ENCODE measurements around the gene SECTM1.
A peak's percentile ranks its signal among the peaks of the same experiment; 100 is the strongest.

Gene SECTM1

DNA sequence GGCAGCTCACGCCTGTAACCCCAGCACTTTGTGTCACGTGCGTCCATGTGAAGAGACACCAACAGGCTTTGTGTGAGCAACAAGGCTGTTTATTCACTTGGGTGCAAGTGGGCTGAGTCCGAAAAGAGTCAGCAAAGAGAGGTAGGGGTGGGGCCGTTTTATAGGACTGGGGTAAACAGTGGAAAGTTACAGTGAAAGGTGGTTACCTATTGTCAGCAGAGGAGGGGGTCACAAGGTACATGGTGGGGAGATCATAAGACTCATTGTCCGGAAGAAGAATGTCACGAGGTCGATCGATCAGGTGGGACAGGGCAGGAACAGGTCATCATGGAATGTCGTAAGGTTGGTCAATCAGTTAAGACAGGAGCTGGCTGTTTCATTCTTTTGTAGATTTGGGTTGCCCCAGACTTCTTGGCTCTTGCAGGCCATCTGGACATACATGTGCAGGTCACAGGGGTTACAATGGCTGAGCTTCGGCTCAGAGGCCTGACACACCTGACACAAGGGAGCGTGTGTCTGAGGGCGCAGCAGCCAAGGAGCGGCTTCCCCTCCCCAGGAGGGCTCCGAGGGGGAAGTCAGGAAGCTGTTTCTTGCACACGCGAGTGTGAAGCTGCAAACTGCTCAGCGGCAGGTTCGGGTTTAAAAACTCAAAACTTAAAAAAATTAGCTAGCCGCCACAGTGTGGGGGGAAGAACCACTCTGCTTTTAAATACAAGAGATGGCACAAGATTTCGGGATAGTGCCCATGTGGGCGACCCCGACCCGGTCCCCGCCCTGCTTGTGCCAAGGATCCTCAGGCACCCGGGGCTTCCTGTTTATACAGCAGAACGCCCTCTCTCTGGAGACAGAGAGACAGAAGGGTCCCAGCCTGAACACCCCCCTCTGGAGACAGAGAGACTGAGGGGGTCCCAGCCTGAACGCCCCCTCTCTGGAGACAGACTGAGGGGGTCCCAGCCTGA is 13.1 kb upstream of the SECTM1 start:
- DNase-seq: no peak

DNA sequence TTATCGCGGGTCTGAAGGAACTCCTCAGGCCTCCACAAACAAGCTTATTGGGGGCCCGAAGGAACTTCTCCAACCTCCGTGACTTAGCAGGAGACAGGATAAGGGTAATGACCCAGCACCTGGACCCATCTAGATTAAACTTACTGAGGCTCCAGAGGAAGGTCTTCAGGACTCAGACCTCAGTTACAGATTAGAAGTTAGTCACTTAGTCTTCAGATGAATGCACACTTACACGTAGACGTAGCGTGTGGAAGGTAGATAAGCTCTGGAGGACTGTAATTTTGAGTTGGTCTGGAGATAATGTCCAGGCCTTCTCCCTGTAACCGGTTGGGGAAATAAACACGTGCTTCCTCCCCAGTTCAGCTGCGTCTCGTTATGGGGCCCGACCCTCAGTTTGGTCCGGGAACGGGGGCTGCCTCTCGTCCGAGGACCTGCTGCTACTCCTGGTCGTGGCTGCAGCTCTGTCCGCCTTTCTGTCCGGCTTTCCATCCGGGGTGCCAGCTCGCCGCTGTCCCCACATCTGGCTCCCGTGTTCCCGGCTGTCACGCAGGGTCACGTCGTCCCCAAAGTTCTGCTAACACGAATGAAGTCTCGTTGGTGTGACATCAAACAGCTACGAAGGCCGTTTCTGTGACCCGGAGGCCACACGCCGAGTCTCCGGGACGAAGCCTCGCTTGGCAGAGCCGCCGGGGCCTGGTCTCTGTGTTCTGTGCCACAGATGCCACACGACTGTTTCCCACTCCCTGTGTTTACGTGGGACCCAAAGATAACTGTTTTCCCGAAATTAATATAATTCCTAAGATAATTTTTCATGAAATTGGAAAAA is 11.8 kb upstream of the SECTM1 start:
- no peak for DNase-seq

DNA sequence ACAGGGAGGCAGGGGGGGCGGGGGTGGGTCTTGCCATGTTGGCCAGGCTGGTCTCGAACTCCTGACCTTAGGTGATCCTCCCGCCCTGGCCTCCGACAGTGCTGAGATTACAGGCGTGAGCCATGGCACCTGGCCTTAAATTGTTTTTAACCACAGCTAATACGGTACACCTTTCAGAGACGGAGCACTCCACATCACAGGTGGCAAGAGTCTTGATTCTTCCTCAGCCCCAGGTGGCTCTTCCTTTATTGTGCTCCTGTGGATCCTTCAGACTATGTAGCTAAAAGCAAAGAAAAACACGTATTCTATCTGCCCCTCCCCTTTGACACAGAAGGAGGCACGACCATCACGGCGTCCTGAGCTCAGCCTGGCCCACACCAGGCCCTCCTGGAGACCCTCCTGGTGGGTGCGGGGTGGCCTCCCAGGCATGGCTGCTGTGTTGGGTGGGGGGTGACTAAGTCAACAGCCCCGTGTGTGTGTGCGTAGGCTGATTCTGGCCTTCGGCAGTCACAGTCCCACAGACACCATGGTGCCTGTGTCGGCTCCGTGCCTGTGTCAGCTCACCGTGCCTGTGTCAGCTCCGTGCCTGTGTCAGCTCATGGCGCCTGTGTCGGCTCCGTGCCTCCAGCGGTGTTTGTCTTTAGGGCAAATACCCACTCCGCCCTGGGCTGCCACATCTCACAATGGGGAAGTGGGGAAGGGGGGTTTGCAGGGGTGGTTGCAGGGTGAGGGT is 10.8 kb upstream of the SECTM1 start:
- DNase-seq: no peak

DNA sequence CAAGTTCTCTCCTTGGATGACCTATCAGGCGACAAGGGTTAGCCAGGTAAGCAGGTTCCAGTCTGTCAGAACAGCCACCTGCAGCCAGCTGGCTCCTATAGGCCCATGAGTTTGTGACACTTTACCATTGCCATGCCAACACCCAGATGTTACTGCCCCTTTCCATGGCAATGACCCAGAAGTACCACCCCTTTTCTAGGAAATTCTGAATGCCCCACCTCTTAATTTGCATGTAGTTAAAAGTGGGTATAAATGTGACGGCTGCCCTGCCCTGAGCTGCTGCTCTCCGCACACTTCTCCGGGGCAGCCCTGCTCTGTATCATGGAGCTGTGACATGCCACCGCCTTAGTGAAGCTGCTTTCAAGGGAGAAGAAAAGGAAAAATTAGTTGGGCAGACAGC is 10.0 kb upstream of the SECTM1 start:
- DNase-seq: no peak

DNA sequence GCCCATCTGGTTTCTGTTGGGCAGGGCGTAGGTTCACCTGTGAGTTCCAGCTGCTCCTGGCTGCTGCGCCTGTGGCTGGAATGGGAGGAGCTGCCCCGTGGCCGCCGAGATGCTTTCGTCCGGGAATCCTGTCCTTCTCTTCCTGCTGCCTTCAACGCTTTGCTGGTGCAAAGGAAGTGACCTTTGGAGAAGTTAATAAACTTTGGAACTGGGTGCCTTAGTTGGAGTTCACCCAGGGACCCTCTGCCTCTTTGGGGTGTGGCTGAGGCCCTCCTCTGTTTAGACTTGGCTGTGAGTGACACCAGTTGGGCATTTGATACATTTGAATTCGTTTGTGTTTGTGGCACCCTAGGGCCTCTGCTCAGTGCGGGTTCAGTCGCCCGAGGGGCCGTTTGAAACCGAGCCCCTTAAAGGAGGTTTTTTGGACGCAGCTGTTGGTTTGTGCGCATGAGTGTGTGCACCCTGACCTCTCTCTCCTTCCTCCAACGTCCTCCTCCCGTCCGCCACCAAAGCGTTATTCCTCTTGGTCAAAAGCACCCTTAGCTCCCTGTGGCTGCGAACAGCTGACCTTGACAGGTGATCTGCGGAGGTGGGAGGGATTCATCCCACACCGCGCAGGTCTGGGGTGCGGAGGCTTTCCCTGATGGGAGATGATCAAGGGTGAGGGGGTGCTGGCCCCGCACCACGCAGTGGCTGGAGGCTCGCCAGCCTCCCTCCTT is 9.0 kb upstream of the SECTM1 start:
- no peak for DNase-seq

DNA sequence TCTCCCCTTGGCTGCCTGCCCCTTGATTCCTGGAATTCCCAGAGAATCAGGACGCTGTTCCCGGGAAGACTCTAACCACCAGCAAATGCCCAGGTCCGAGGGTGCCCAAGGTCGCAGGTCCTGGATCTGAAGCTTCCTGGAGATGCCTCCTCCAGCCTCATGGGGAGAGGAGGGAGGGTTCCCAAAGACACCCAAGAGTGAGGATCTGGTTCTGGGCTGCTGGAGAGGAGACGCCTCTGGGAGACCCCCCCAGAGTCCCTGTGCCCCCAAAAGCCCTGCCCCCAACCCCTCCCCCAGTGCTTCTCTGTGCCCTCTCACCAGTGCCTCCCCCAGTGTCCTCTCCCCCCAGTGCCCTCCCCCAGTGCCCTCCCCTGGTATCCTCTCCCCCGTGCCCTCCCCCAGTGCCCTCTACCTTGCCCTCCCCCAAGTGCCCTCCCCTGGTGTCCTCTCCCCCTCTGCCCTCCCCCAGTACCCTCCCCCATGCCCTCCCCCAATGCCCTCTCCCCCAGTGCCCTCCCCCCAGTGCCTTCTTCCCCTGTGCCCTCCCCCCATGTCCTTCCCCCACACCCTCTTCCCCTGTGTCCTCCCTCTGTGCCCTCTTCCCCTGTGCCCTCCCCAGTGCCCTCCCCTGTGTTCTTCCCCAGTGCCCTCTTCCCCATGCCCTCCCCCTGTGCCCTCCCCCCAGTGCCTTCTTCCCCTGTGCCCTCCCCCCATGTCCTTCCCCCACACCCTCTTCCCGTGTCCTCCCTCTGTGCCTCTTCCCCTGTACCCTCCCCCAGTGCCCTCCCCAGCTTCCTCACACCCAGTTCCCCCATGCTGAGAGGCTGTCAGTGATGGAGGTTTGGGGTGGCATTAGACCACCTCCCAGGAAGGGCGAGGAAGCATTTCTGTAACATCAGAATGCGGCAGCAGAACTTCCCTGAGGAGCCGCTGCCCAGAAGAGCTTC is 6.3 kb upstream of the SECTM1 start:
- DNase-seq: no peak

DNA sequence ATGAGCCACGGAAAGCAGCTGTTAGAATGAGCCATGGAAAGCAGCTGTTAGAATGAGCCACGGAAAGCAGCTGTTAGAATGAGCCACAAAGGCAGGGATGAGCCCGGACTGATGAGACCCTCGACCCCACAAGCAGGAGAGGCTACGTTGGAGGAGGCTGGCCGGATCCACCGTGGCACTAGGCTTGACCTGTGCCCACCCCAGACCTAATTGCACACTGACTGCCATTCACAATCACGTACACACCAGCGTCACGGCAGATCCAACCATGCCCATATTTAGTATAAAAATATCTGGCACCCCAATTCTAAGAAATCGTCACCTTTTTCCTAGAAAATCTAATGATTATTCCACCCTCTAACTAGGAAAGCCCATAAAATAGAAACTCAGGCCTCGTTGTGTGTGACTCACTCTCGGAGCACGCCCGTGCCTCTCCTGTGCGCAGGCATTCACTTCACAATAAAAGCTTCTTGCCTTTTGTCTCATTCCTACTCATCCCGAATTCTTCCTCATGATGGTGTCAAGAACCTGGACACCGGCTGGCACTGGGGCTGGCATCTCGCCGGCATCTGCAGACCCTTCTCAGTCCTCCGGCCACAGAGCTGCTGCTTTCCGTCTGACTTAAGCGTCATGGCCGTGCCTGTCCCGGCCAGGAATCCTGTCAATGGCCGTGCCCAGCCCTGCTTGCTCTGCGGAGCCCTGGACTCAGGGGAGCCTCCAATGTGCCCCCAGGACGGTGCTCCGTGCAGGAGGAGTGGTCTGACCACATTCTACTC is 5.5 kb upstream of the SECTM1 start:
- no peak for DNase-seq

DNA sequence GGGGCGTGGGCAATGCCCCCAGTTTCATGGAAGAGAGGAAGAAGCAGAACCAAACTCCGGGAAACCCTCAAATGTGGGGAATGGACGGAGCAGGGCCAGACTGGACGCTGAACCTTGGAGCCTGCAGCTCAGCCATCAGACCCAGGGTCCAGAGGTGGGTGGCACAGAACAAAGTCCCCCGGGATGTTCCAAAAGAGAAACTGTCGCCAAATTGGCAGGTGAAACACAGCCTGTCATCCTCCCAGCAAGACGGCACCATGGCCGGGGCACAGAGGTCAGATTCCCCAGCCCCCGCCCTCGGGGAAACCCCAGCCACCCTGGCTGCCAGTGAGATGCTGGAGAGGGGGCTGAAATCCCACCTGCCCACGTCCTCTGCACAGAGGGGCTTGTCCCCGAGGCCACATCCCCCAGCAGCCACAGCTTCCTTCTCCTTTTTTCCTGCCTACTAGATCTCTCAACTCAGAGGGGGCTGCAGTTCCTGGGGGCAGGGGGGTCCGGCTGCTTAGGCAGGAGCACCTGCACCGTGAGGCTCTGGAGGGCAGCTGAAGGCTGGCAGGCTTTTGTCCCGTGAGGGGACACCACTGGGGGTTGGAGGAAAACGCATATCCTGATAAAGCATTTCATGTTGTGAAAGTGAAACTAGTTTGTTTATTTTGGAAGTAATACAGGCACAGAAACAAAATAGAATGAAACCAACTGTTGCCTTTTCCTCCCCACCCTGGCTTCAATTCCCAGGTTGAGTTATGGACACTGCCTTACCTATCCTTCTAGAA is 1.2 kb upstream of the SECTM1 start:
- no peak for DNase-seq

DNA sequence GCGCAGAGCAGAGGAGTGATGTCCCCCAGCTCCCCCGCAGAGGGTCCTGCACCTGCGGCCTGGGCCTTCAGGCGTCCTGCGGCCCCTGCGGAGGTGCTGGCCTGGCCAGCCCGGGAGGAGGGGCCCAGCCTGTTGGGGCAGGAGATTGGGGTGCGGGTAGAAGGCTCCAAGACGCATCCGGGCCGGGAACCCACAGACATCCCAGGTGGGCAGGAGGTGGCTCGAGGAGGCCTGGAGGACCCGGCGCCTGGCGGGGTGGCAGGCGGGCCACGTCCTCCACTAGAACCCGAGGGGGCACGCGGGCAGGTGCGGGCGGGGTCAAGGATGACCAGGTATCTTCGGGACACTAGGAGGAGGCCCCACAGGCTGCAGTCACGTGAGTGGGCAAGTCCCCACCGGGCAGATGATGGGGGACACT is 647 bp upstream of the SECTM1 start:
- DNase-seq: no peak

DNA sequence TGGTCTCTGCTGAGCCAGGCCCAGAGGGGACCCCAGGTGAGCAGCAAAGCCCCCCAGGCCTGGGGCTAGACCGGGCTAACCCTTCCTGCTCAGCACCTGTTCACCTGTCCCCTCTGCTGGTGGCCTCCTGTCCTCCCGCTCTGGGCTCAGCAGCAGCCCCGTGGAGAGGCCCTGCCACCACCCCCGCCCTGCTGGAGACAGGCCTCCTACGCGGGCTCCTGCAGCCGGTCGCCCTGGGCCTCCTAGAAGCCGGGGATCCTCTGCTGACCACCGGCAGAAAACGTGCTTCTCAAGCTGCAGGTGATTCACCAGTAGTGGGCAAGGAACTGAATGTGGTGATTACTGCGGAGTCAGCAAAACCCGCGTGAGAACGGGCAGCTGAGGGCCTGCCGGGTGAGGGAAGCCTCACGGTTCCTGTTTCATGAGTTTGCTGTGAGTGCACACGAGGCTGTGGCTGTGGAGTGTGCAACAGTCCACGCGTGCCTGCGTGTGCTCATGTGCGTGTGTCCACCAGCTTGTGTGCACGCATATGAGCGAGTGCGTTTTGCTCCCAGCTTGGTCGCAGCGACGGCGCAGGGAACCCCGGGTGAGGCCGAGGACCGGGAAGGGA is 792 bp downstream of the SECTM1 start:
- no peak for DNase-seq

DNA sequence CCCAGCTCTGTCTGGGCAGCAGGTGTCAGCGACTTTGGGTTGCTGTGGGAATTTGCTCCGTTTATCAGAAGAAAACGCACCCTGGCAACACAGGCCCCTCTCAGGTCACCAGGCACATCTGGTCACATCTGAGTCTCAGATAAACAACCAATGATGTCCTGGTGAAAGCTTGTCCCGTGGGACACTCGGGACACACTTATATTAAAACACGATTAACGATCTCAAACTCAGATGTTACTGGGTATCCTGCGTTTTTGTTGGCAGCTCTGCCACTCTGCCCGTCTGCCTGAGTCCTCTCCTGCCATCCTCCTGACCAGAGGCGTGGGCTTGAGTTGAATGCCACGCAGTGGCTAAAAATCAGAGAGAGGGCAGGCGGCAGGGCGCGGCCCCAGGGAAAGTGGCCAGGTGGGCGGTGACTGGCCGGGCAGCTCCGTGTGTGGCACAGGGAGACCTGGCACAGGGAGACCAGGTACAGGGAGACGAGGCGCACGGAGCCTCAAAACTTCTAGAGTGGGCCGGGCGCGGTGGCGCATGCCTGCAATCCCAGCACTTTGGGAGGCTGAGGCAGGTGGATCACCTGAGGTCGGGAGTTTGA is 2.1 kb downstream of the SECTM1 start:
- no peak for DNase-seq

DNA sequence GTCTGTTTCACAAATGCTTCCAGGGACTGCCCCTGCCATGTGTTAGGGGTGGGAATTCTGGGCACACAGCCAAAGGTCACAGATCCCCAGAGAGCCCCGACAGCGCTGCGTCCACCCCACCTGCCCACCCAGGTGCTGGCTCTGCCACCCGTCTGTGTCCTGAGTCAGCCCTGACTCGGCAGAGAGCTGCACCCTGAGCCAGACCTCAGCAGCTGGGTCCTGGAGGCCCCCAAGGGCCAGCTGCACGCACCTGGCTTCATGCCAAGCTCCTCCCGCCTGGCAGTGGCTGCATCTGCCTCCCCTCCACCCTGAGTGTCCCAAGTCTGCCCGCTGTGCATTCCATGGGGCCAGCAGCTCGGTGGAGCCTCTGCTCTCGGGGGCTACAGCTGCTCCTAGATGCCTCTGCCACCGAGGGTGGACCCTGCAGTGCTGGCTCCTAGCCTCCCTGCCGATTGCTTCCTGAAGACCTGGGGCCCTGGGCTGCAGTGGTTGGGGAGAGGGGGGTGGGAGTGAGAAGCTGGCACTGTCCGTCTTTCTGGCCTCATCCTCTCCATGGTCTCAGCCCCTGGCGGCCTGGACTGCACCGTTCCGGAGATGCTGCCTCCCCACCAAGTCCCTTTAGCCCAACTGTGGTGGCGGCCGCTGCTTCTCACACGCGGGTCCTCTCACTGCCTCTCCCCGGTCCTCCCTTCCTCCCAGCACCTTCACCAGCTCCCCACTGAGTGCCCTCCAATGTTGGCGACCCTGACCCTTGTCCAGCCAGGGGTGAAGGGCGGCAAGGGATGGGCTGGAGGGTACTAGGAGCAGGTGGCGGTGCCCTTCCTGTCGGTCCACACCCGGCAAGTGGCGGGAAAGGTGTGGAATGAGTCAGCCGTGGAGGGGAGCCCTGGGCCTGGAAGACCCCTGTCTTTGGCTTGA is 3.0 kb downstream of the SECTM1 start:
- DNase-seq: peak; percentile 28

DNA sequence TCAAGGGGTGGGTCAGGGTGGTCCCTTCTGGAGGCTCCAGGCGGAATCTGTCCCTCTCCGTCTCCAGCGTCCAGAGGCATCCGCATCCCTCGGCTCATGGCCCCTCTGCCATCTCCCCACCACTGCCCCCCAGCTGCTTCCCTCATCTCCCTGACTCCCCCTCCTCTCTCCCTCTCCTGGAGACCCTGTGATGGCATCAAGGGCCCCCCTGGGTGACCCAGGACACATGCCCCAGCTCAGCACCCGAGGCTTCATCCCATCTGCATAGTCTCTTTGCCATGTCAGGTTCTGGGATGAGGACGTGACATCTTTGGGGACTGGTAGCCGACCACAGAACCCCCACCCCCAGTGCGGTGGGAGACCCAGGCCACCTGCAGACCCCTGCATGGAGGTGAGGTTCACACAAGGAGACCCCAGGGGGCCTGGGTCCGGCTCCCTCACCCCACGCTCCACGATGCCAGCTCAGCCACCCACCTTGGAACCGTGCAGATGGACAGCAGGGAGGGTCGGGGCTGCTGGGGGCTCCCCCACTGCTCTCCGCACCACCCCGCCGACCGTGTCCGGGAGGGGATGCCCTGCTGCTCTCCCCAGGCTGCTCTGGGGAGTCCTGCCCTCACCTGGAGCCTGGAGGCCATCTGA is 3.8 kb downstream of the SECTM1 start:
- DNase-seq: no peak

DNA sequence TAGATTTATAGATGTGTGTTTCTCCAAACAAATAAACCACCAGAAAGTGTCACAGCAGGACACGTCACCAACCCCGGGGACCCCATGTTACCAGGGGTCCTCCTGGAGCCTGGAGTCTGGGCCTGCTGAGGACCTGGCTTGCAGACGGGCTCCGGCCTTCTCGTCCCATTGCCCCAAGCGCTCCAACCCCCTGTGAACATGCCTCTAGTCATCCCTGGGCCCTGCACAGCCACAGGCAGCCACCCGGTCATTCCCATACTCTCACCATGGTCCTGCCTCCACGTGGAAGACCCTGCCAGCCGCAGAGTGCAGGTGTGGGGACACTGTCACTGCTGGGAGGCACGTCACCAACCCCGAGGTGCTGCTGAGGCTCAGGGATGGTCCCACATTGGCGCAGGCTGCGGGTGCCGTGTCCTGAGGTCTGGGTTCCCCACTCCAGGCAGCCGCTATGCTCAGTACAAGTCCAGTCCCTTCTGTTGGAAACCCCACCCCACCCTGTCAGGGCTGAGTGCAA is 4.5 kb downstream of the SECTM1 start:
- DNase-seq: no peak

DNA sequence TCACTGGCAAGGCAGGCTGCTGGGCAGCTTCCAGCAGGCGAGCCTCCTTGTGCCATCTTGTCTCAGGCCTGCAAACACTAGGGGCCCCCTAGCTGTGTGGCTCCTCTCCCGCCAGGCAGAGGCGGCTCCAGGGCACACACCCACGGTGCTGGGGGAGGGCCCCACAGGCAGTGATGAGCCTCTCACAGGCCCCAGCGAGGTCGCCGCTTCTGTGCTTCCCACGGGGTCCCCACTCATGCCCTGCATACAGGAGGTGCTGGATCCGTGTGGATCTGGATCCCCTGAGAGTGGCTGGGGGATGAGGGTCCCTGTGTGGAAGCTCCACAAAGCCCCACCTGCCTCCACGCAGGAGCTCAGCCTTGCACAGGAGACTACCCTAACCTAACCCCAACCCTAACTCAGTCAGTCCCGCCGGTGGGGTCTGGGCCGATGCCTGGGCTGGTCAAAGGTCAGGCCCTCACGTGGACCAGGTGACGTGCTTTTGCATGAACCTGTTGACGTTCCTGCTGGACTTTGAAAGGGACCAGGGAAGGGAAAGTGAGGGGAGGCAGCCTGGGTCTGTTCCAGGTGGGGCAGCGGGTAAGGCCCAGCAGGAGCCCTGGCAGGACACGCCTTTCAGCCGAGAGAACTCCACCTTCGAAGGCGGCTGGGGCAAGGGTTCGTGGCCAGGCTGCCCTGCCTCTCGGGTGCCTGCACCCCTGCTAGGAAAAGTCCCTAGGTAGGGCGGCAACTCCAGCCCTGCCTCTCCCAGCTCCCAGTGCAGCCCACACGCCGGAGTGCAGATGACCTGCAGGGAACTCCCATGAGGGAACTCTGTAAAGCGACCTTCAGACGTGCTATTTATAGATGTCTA is 5.2 kb downstream of the SECTM1 start:
- no peak for DNase-seq

DNA sequence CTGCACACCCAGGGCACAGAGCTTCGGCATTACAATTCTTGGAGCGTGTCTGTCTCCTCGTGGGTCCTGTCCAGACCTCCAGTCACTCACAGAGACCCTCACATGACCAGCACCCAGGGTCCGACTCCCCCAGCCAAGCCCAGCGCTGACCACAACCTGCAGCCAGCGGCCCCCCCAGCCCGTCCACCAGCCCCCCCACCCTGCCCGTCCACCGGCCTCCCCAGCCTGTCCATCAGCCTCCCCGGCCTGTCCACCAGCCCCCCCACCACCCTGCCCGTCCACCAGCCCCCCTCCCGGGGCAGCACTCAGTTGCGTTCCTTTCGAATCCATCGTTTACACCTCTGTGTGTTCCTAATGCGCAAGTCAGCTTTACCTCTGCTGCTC is 5.8 kb downstream of the SECTM1 start:
- no peak for DNase-seq
